AG08396 (cell line): Measurements from ENCODE around the gene UCN2.

Source experiments
- DNase-seq: peaks from one replicate; pipeline ENCODE4 v3.0.0; 2012; ENCODE audit warnings: low spot score, mixed read lengths

The UCN2 gene

GRCh38 chr3:48563382-48563918 lies at the start of gene UCN2:
UCN2 (minus strand) TSS chr3:48563781; CDS start chr3:48563124, 657 bp downstream.
- DNase-seq, result no peak

- DNase-seq, result no peak
Measured at GRCh38 chr3:48612309-48612708, 48.7 kb upstream of the UCN2 start.

- DNase-seq, result peak; percentile 98
Measured at GRCh38 chr3:48609088-48610005, 45.8 kb upstream of the UCN2 start, which contains the start of gene UQCRC1. UQCRC1 (minus strand) TSS chr3:48609646; CDS start chr3:48609620, 26 bp downstream.

- no peak for DNase-seq
Measured at GRCh38 chr3:48607519-48607918, 43.9 kb upstream of the UCN2 start.

- no peak for DNase-seq
Measured at GRCh38 chr3:48601622-48601994, 38.0 kb upstream of the UCN2 start.

GRCh38 chr3:48600711-48601621 lies 37.4 kb upstream of the UCN2 start:
- DNase-seq, result no peak

GRCh38 chr3:48599509-48600285 lies 36.1 kb upstream of the UCN2 start:
- DNase-seq, result no peak

GRCh38 chr3:48599077-48599501 lies 35.5 kb upstream of the UCN2 start:
- no peak for DNase-seq

GRCh38 chr3:48598323-48599076 lies 34.9 kb upstream of the UCN2 start:
- peak; percentile 90 for DNase-seq

- no peak for DNase-seq
Measured at GRCh38 chr3:48597408-48597800, 33.8 kb upstream of the UCN2 start.

- no peak for DNase-seq
Measured at GRCh38 chr3:48596676-48597407, 33.3 kb upstream of the UCN2 start.

- DNase-seq, result no peak
Measured at GRCh38 chr3:48596157-48596556, 32.6 kb upstream of the UCN2 start.

GRCh38 chr3:48595526-48596121 lies 32.0 kb upstream of the UCN2 start:
- DNase-seq, result peak; percentile 91

- DNase-seq, result peak; percentile 56
Measured at GRCh38 chr3:48595075-48595525, 31.5 kb upstream of the UCN2 start, which contains the start of gene COL7A1. COL7A1 (minus strand) TSS chr3:48595329; CDS start chr3:48595159, 170 bp downstream.

GRCh38 chr3:48594417-48595049 lies 31.0 kb upstream of the UCN2 start:
- DNase-seq, result peak; percentile 28

- no peak for DNase-seq
Measured at GRCh38 chr3:48593337-48593736, 29.8 kb upstream of the UCN2 start.

GRCh38 chr3:48592519-48593087 lies 29.0 kb upstream of the UCN2 start:
- peak; percentile 36 for DNase-seq

GRCh38 chr3:48591886-48592518 lies 28.4 kb upstream of the UCN2 start:
- no peak for DNase-seq
